HG02938 (cell line): ENCODE measurements around the gene NR1D2.
A peak's percentile ranks its signal among the peaks of the same experiment; 100 is the strongest.

ENCODE experiments used
- ATAC-seq: cut with Tn5 transposase; IDR thresholded peaks from one replicate; pipeline ENCODE4 v1.9.1; 2021; ENCODE audit warnings: mild to moderate bottlenecking, moderate library complexity; ENCODE audit not compliant: unreplicated experiment

Gene NR1D2

DNA sequence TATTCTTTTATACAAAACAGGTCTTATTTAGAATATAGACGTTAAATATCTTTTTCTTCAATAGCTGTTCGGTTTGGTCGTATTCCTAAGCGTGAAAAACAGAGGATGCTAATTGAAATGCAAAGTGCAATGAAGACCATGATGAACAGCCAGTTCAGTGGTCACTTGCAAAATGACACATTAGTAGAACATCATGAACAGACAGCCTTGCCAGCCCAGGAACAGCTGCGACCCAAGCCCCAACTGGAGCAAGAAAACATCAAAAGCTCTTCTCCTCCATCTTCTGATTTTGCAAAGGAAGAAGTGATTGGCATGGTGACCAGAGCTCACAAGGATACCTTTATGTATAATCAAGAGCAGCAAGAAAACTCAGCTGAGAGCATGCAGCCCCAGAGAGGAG, 16.8 kb downstream of the NR1D2 start:
- no peak for ATAC-seq

DNA sequence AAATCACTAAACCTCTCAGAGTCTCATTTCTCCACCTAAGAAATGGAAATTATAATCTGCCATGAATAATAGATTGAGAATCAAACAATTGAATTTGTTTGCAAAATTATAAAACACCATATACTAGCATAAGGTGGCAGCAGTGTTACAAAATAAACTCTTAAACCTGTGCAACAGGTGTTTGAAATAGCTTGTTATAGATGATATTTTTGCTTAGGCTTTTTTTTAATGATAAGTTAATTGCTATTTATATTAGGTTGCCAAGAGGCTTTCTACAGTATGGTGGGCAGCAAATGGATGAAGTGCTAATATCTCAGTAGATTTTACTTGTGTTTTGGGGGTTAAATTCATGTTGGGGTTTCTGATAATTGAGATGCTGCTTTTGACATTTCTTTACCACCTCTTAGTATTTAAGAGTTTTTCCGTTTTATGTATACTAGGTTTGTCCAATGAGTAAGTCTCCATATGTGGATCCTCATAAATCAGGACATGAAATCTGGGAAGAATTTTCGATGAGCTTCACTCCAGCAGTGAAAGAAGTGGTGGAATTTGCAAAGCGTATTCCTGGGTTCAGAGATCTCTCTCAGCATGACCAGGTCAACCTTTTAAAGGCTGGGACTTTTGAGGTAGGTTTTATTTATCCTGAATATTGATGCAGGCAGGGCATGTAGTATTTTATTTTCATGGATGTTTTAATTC, 19.6 kb downstream of the NR1D2 start:
- no peak for ATAC-seq

DNA sequence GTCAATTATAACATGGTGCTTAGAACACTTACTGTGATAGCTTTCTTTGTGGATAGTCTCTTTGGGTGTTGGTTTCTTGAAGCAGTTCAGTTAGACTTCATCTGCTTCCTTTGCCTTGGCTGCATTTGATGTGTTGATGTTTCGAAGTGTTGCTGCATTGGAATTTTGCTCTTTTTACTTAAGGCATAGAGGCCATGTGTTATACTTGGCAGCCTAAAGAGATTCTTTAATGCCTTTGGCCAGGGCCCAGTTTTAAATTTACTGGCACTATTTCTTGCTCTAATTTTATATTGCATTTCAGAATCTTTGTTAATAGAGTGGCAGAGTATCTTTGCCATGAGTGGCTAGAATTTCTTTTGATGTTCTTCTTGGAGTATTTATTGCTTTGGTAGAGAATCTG, 21.2 kb downstream of the NR1D2 start:
- ATAC-seq, result no peak

DNA sequence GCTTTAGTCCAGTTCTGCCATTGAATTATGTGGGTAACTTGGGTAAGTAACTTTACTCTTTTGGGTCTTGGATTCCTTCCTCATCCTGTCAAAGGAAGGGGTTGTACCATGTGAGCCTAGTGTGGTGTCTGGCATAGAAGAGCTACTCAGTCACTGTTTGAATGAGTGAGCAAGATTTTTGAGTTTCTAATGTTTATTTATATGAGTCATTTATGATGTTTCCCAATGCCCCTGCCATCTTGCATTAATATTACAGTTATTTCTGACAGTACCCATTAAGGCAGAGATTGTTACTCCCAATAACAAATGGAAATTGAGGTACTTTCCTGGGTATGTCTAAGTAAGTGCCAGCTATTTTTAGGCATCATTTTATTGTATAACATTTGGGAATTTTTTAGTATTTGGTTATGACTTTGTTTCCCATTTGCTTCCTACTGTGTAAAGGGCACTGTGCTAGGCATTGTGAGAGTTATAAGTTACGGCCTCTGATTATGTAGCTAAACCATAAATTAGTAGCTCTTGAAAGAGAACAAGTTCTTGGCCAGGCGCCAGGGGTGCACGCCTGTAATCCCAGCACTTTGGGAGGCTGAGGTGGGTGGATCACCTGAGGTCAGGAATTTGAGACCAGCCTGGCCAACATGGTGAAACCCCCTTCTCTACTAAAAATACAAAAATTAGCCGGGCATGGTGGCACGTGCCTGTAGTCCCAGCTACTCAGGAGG, 23.5 kb downstream of the NR1D2 start:
- ATAC-seq, result no peak

DNA sequence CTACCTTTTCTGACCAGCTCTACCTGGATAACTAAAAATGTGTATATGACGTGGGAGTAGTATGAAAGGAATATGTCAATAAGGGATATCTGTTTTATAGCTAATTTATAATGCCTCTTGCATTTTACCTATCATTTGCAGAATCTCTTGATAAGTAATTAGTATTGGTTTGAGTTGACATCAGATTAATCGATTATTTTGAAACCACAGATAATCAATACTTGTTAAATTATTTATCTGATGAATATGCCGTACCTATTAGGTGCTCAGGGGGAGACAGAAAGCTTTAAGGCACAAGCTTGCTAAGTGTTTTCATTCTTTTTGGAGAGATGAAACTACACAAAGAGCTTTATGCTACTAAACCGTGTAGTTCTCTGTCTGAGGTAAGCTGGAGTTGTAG, 24.3 kb downstream of the NR1D2 start:
- ATAC-seq, result no peak

DNA sequence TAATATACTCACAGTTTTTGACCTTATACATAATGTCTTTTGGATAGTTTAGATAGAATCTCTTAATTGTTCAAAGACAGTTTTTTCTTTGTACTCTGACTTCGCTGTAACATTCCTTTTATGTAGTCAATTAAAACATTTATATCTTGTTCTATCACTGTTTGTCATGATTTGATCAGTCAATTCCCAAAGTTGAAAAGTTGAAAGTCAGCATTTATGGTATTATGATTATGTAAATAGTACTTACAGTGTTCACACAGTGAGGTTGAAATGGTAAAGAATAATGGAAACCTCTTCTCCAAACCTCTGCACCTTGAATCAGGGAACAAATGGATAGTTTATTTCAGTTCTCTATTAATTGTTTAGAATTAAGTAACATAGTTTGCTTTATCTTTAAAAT, 26.6 kb downstream of the NR1D2 start:
- ATAC-seq, result no peak

DNA sequence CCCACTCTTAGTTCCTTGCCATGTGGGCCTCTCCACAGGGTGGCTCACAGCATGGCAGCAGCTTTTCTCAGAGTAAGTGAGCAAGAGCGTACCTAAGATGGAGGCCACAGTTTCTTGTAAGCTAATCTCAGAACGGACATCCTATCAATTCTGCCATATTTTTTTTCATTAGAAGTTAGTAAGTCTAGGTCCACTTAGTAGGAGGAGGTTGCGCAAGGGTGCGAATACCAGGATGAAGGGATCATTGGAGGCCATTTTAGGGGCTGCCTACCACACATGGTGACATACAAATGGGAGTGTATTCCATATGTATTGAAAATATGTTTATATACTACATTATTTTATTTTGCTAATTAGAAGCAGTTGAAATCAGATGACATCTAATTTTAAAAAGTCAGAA, 31.5 kb downstream of the NR1D2 start:
- no peak for ATAC-seq

DNA sequence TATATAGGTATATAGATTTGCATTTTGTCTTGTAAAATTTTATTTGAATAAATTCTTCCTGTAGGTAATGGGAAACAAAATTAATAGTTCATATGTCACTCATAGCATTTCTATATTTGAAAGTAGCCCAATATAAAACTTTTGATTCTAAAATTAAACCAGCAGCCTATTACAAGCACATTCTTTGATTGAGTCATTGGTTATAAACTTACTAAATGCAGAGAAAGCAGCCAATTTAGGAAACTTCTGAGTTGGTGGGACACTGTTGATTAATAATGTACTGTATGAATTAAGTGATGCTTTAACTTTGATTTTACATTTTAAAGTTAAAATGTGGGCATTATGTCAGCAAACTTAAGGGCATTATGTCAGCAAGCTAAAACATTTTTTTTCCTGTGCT, 34.5 kb downstream of the NR1D2 start:
- ATAC-seq, result no peak

- no peak for ATAC-seq
Measured at GRCh38 chr3:23981136-23981535, 36.0 kb downstream of the NR1D2 start.

GRCh38 chr3:23981955-23982354, 36.9 kb downstream of the NR1D2 start:
- no peak for ATAC-seq

- ATAC-seq, result no peak
Measured at GRCh38 chr3:23984934-23985333, 39.8 kb downstream of the NR1D2 start.

DNA sequence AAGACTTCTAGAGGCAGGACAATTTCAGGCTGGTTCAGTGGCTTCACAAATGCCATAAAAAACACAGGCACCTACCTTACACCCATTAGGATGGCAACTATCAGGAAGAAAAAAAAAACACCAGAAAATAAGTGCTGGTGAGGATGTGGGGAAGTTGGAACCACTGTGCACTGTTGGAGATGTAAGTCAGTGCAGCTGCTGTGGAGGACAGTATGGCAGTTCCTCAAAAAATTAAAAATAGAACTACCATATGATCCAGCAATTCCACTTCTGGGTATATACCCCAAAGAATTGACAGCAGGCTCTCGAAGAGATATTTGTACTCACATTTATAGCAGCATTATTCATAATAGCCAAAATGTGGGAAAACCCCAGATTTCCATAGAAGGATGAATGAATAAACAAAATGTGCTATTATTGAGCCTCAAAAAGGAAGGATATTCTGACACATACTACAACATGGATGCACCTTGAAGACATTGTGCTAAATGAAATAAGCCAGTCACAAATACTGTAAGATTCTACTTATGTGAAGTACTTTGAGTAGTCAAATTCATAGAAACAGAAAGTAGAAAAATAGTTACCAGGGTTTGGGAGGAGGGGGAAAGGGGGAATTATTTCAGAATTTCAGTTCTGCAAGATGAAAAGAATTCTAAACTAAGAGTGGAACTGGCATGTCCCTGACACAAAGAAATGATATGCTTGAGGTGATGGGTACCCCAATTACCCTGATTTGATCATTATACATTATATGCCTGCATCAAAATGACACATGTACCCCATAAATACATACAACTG, 40.9 kb downstream of the NR1D2 start:
- peak; percentile 44 for ATAC-seq

DNA sequence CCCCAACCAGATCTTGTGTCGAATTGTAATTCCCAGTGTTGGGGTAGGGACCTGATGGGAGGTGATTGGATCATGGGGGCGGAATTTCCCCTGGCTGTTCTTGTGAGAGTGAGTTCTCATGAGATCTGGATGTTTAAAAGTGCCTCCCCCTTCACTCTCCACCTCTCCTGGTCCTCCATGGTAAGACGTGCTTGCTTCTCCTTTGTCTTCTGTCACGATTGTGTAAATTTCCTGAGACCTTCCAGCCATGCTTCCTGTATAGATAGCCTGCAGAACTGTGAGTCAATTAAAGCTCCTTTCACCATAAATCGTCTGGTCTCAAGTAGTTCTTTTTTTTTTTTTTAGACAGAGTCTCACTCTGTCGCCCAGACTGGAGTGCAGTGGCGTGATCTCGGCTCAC, 42.3 kb downstream of the NR1D2 start:
- no peak for ATAC-seq

- no peak for ATAC-seq
Measured at GRCh38 chr3:23991306-23991682, 46.2 kb downstream of the NR1D2 start.

DNA sequence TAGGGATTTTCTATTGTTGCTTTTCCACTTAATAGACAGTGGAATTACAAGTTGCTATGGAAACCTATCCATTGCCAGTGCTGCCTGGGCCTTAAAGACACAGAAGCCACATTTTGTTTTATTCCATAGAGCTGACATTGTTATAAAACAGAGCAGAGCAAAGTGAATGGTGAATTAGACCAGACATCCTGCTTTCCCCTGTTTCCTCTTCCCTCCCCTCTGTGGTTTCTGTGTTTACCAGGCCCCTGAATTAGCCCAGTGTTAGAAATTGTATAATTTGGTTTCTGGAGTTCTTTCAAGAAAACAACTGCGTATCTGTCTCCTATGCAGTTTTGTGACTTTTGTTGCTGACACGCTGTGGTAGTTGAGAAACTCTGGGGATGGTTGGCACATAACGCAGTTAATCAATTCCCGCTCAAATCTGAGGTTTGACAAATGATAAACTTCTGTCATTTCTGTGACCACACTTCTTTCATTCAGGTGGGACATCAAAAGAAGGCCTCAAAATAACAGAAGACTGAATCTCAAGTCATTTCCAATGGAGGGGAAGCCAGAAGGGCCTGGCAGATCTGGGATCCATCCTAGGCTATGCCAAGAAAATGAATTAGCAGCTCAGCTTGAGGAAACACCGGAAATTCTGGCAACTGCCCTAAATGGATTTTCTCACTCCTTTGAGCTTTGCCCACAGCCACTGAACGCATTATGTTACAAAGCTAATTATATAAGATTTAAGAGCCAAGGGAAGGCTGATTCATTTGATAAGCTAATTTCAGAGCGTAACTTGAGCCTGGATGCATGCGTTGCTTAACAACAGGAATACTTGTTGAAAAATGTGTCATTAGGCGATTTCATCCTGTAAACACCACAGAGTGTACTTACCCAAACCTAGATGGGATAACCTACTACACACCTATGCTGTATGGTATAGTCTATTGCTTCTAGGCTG, 46.9 kb downstream of the NR1D2 start:
- ATAC-seq, result no peak

- no peak for ATAC-seq
Measured at GRCh38 chr3:23993556-23994243, 48.6 kb downstream of the NR1D2 start.

- no peak for ATAC-seq
Measured at GRCh38 chr3:23994244-23994569, 49.1 kb downstream of the NR1D2 start.

GRCh38 chr3:23995219-23995618, 50.1 kb downstream of the NR1D2 start:
- ATAC-seq, result no peak

GRCh38 chr3:23996095-23996524, 51.0 kb downstream of the NR1D2 start:
- no peak for ATAC-seq

GRCh38 chr3:23999012-23999641, 54.0 kb downstream of the NR1D2 start:
- ATAC-seq, result peak; percentile 62
